Erythroblast (primary cell): ENCODE results near the gene TBC1D19.

Experiments
- GATA1 ChIP-seq: IDR thresholded peaks from 2 replicates; pipeline ENCODE4 v1.6.1; 2011; ENCODE audit warnings: low read depth, mild to moderate bottlenecking, control low read depth, low read length, moderate library complexity
- POLR2A ChIP-seq: IDR thresholded peaks from 2 replicates; pipeline ENCODE4 v1.6.1; 2011; ENCODE audit warnings: mild to moderate bottlenecking, low read length

DNA sequence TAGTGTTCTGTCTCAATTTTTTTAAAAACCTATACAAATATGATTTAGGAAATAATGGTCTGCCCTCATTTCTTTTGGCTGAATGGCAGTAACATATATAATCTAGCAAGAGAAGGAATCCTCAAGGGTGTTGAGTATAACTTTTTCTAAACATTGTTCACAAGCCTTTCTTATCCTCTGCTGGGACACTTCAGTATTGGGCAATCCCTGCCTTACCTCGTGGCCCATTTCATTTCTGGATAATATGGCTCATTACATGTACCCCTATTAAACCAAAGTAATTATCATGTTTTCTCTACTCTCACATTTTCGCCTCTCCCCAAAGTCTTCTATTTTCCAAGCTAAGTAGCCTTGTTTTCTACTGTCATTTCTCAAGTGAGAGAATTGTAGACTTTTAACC is 166.0 kb downstream of the TBC1D19 start:
- no peak for TF ChIP-seq POLR2A
- TF ChIP-seq GATA1: no peak
